Glomerular visceral epithelial cell (primary cell): ENCODE measurements around the gene DCK.

Experiments used
- DNase-seq: peaks from one replicate; pipeline ENCODE4 v3.0.0-alpha.2; 2016; ENCODE audit errors: extremely low spot score

The DCK gene

DNA sequence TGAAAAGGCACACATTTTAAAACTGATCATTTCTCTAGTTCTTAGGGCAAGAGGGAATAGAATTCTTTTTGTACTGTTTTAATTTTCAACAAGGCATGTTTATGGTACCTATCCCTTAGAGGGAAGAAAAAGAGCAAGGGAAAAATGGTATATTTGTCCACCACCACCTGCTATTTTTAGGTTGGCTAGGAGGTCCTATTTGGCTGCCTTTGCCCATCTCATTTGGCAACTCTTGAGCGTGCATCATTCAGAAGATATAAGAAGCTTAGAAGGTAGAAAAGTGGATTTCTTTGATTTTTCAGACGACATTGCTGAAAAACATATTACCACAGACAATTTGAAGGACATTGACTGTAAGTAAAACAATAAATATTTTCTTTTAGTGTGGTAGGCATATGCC, 69.0 kb downstream of the DCK start:
- no peak for DNase-seq

DNA sequence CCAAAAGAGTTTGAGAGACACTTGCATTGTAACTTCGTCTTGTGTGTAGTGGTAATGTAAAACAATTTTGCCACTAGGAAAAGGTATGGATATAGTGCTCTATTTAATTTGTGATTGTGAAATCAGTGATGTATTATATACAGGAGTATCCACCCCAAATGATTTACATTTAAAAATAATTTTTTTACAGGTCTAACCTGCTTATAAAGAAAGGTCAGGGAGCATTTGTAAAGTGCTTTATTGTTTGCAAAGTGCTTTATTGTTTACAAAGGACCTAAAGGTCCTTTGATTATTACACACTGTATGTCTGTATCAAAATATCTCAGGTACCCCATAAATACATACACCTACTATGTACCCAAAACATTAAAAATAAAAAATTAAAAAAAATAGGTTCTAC, 70.3 kb downstream of the DCK start:
- no peak for DNase-seq

DNA sequence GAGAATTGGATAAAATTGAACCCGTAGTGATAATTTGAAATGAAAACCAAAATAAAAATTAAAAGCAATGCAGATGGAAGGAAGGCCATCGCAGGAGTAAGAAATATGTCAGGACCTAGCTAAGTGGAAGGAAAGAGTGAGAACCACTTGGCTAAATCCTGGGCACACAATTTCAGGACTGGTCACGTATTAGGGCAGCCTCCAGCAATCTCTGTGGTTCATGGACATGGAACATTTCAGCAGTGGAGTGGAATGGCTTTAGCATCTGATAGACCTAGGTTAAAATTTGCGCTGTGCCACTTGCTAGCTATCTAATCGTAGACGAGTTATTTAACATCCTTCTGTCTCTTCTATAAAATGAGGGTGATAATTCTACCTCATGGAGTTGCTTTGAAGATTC, 71.1 kb downstream of the DCK start:
- no peak for DNase-seq

DNA sequence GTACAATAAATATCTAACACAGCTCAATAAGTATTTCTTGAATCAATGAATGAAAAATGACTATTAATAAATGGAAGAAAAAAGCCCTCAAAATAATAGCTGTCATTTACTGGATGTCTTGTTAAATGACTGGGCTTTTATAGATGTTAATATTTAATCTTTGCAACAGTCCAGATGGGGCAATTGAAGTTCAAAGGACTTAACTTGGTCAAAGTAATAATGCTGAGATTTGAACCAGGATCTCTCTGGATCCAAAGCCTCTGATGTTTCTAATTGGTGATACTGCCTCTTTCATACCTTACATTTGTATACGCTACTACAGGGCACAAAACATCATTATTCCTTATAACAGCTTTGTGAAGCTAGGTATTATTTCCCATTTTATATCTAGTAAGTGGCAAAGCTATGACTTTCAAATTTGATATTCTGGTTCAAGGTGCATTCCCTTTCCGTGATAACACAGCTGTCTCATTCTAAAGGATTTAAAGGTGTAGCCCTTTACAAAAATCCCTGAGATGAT, 72.6 kb downstream of the DCK start:
- DNase-seq, result no peak

DNA sequence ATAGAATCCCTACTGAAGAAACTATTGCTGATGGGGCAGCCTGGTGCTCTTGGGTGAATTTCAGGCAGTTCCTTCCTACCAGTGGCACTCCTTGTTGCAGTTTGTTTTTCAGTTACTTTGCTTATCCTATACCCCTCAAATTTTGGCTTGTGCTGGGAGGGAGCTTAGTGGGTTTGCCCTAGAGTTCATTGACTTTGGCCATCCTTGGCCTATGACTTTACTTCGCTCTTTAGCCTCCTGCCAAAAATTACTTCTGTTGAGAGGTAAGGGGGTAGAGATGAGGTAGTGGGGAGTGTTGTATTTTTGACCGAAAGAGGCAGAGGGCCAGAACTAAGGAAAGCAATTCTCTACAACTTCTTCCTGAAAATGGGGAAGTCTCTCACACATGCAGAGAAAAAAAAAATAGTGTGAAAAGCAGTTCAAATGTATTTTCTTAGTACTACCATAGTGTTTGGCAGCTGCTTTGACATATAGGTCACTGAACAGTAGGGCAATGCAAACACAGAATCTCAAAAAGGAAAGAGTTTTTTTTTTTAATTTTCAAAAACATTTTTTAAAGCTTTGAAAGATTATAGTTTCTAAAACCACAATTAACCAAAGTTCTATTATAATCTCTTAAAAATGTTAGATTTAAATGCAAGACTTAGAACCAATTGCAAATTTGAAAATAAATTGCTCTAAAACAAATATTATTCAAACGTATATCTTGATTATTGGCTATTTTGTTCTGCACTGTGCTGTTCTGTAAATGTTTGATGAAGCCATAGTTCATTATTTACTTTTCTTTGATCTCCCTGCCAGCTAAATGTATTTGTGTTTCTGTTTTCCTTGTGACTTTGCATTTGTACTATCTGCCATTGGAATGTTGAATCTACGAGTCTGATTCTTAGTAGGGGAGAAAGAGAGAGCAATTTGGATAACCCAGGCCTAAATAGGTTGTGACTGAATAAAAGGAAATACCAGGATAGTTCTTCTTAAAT, 73.6 kb downstream of the DCK start:
- DNase-seq, result no peak

DNA sequence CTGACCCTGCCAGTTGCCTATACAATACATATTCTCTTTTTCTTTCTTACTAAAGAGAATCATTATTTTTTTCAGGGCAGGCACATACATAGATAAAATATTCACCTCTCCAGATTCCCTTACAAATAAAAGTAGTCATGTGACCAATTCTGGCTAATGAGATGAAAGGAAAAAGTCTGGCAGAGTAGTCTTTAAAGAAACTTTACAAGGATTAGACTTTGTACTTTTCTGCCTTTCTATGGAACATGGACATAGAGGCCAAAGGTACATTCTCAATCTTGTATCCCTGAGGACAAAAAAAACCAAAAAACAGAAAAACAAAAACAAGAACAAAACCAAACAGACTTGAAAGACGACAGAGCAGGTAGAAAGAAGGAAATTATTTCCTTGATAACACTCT, 75.6 kb downstream of the DCK start:
- no peak for DNase-seq

DNA sequence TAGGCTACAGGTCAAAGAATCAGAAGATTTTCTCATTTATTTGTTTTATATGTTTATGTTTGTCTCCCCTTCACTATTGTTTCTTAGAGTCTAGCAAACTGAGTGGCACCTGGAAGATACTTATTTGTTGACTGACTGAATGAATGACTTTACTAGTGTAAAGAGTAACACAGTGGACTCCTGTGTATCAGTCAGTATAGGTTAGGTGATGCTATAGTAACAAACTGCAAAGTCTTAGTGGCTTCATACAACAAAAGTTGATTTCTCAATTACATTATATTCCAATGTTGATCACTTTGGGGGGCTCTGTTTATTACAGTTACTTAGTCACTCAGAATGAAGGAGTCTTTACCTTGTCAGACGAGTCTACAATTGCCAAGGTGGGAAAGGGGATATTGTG, 76.6 kb downstream of the DCK start:
- DNase-seq, result no peak

DNA sequence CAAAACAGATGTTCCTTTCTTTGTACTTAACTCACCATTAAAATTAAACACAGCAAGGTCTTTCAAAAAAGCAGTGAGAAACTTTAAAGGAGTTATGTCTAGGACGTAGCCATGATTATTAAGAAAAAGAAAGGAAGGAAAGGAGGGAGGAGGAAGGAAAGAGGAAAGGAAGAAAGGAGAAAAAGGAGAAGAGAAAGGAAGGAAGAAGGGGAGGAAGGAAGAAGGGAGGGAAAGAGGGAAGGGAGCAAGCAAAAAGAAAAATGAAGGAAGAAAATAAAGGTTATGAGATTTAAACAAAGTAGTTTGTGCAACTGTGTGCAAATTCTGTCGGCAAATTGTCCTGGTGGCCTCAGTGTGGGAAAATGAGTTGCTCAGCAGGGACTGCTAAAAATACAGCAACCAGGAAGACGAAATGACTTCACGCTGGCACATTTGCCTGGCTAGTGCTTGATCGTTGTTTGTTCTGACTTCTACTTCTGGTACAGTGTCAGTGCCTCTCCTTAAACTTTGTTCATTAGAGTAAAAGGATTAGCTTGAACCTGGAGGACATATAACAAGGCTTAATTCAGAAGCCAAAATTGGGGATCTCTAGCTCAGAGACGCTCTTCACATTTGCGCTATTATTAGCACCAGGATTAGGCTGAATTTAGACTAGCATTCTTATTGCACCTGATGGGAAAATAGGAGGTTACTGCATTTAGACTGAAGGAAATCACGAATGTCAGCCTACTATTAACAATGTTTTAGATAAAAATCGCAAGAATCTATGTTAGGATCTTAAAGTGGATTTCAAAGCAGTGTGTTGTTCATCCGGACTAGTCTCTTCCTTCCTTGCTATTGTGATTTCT, 81.2 kb downstream of the DCK start:
- no peak for DNase-seq
